Mammary epithelial cell (primary cell): ENCODE results near the gene DCXR.

ENCODE experiments used
- CTCF ChIP-seq, 2 donors: IDR thresholded peaks in 1 of 2; conservative IDR thresholded peaks in 1 of 2; 2 replicates each; pipeline ENCODE4 v1.5.1; 2011 to 2012; ENCODE audit warnings: inconsistent platforms in 2 of 2, low read length in 2 of 2, mild to moderate bottlenecking in 2 of 2, control low read depth in 1 of 2, low read depth in 1 of 2; ENCODE audit not compliant: insufficient read depth in 1 of 2; ENCODE audit errors: extremely low read depth in 1 of 2
- EZH2 ChIP-seq: IDR thresholded peaks from 2 replicates; pipeline ENCODE4 v1.6.1; 2012; ENCODE audit warnings: low read length, inconsistent platforms, borderline replicate concordance

DNA sequence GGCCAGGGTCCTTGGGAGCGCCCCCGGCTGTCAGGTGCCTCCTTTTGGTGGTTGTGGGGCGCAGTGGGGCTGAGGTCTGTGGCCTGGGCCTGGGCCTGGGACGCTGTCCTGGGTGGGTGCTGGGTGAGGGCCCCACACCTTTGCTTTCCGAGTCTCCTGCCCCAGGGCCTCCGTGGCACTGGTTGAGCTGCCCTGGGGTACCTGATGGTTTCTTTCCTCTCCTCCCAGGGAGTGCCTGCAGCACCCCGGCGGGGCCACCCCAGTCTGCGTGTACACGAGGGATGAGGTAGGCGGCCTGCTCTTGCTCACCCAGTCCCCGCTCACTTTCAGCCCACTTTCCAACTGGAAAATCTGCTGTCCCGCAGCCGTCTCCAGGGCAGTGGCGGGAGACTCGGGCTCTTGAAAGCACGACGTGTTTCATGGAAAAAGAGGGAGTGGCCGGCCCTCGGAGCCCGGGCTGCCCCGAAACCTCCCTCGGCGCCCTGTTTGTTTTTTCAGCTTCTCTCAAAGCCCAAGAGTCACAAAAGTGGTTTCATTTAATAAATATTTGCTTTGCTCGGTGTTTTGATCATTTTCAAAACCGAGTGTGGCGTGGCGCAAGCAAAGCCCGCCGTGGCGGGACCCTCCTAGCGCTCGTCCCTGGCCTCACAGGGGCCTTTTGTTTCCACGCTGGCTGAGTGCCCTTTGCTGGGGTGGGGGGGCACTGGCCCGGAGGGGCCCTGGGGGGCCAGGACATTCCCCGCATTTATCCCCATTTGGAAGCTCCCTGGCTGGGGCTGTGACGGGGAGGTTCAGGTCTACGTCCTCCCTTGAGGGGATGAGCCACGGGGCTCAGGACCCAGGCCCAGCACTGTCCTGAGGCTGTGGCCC is 42.7 kb downstream of the DCXR start:
- TF ChIP-seq EZH2 (no peak), CTCF (conservative IDR thresholded peaks at IDR 0.05 in 1 of 2, IDR thresholded peaks at IDR 0.05 in 1 of 2; ENCODE audit: extremely low read depth in 1 of 2, insufficient read depth in 1 of 2, low read depth in 1 of 2, low read length in 2 of 2) (no peak)
